PFSK-1 (cell line): ENCODE measurements around the gene NRG3.

Experiments used
- FOXP2 ChIP-seq: optimal IDR thresholded peaks from 2 replicates; pipeline ENCODE3; 2011; ENCODE audit warnings: borderline replicate concordance, control low read depth, inconsistent platforms; ENCODE audit not compliant: insufficient read depth; ENCODE audit errors: extremely low read length, extremely low read depth
- POLR2AphosphoS5 ChIP-seq: IDR thresholded peaks from 2 replicates; pipeline ENCODE4 v1.6.1; 2012; ENCODE audit warnings: low read depth, mild to moderate bottlenecking, control low read depth, low read length, moderate library complexity
- REST ChIP-seq, 2 experiments: IDR thresholded peaks; 2 replicates each; pipeline versions ENCODE4 v1.6.1 to v1.8.0; 2011 to 2012; ENCODE audit warnings: low read depth in 2 of 2, low read length in 2 of 2, control low read depth in 1 of 2, inconsistent platforms in 1 of 2, mild to moderate bottlenecking in 1 of 2, moderate library complexity in 1 of 2; ENCODE audit not compliant: insufficient read depth in 1 of 2
- SIN3A ChIP-seq: IDR thresholded peaks from 2 replicates; pipeline ENCODE4 v1.6.1; 2012; ENCODE audit warnings: mild to moderate bottlenecking, low read length, moderate library complexity, borderline replicate concordance; ENCODE audit not compliant: insufficient read depth
- TAF1 ChIP-seq: IDR thresholded peaks from 2 replicates; pipeline ENCODE4 v1.6.1; 2012; ENCODE audit warnings: low read length, control low read depth, borderline replicate concordance; ENCODE audit not compliant: insufficient read depth

Gene NRG3

GRCh38 chr10:82736305-82736704, 861.3 kb downstream of the NRG3 start:
- TF ChIP-seq TAF1 (no peak), FOXP2 (no peak)

GRCh38 chr10:82737549-82737948, 862.6 kb downstream of the NRG3 start:
- no peak for TF ChIP-seq REST (IDR thresholded peaks at IDR 0.05; ENCODE audit: insufficient read depth in 1 of 2, low read depth in 2 of 2, low read length in 2 of 2)
- no peak for TF ChIP-seq SIN3A
- TF ChIP-seq TAF1 = no peak
- no peak for TF ChIP-seq POLR2AphosphoS5
- TF ChIP-seq FOXP2 = no peak

GRCh38 chr10:82738592-82738991, 863.6 kb downstream of the NRG3 start:
- TF ChIP-seq TAF1 = no peak
- no peak for TF ChIP-seq FOXP2
- no peak for TF ChIP-seq POLR2AphosphoS5
- TF ChIP-seq REST (IDR thresholded peaks at IDR 0.05; ENCODE audit: insufficient read depth in 1 of 2, low read depth in 2 of 2, low read length in 2 of 2) = no peak
- no peak for TF ChIP-seq SIN3A

DNA sequence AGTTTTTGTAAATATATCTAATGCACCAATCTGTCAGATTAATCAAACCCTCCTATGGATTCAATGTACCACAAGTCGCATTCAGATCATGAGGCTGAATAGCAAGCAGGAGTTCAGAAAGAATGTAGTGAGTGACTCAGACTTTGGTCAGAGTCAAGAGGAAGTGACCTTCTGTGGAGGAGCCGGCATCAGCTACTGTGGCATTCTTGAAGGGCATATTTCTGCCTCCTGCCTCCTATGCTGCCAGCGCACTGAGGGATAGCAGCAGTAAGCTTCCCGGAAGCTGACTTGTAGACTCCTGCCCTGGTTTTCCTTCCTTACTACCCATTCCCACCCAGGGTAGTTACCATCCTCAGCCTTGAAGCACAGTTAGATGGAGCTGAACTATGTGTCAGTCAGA, 867.5 kb downstream of the NRG3 start:
- no peak for TF ChIP-seq REST (IDR thresholded peaks at IDR 0.05; ENCODE audit: insufficient read depth in 1 of 2, low read depth in 2 of 2, low read length in 2 of 2)
- TF ChIP-seq FOXP2 = no peak
- TF ChIP-seq SIN3A = no peak
- no peak for TF ChIP-seq TAF1
- no peak for TF ChIP-seq POLR2AphosphoS5

GRCh38 chr10:82742898-82743297, 867.9 kb downstream of the NRG3 start:
- TF ChIP-seq REST (IDR thresholded peaks at IDR 0.05; ENCODE audit: insufficient read depth in 1 of 2, low read depth in 2 of 2, low read length in 2 of 2) = no peak
- TF ChIP-seq SIN3A = no peak
- no peak for TF ChIP-seq POLR2AphosphoS5
- TF ChIP-seq TAF1 = no peak
- TF ChIP-seq FOXP2 = no peak

- TF ChIP-seq FOXP2 (no peak), SIN3A (no peak), REST (IDR thresholded peaks at IDR 0.05; ENCODE audit: insufficient read depth in 1 of 2, low read depth in 2 of 2, low read length in 2 of 2) (no peak), TAF1 (no peak), POLR2AphosphoS5 (no peak)
These were observed 875.5 kb downstream of the NRG3 start for GRCh38 chr10:82750538-82750937.
